ENCODE results near the gene TMEM125.
A peak's percentile ranks its signal among the peaks of the same experiment; 100 is the strongest.

TMEM125 gene

DNA sequence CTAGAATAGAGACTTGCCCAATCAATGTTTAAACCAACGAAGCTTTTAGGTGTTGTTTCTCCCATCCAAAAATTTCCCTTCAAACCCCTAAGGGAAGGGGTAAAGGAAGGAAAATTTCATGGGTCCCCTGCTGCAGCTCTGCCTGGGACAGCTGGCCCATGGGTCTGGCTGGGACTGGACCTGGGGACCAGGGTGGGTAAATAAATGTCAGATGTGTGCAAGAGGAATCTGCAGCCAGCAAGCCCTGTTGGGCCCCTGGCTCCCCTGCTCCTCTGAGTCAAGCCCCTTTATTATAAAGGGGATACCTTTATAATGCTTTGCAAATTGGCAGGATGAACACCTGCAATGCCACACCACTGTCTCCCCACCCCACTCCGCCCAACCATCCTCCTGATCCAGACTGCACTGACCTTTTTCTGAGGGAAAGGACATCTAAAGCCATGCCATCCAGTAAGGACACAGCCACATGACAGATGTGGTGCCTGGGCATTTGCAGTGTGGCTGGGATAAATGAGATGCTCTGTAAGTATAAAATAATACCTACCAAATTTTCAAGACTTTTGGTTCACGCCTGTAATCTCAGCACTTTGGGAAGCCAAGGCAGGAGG, 1.9 kb upstream of the TMEM125 start:
- peaks cover 15% of the 10 kb centered on the region for H3K4me1 Mint-ChIP-seq
- peaks cover 15% of the 10 kb centered on the region for H3K9me3 Mint-ChIP-seq
- peak overlapping the region in 1 of 3 experiments; percentile 35 for H3K27ac Mint-ChIP-seq
- H3K36me3 Mint-ChIP-seq (ENCODE audit: low read depth), result peaks cover 5% of the 10 kb centered on the region
- H3K4me3 Mint-ChIP-seq, result no peak overlapping the region
- peaks cover 30% of the 10 kb centered on the region for H3K27me3 Mint-ChIP-seq (ENCODE audit: low read depth)
- TF ChIP-seq, protein P1, sequence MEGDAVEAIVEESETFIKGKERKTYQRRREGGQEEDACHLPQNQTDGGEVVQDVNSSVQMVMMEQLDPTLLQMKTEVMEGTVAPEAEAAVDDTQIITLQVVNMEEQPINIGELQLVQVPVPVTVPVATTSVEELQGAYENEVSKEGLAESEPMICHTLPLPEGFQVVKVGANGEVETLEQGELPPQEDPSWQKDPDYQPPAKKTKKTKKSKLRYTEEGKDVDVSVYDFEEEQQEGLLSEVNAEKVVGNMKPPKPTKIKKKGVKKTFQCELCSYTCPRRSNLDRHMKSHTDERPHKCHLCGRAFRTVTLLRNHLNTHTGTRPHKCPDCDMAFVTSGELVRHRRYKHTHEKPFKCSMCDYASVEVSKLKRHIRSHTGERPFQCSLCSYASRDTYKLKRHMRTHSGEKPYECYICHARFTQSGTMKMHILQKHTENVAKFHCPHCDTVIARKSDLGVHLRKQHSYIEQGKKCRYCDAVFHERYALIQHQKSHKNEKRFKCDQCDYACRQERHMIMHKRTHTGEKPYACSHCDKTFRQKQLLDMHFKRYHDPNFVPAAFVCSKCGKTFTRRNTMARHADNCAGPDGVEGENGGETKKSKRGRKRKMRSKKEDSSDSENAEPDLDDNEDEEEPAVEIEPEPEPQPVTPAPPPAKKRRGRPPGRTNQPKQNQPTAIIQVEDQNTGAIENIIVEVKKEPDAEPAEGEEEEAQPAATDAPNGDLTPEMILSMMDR (IDR thresholded peaks at IDR 0.05; ENCODE audit: unreplicated experiment in 3 of 3), result no peak

DNA sequence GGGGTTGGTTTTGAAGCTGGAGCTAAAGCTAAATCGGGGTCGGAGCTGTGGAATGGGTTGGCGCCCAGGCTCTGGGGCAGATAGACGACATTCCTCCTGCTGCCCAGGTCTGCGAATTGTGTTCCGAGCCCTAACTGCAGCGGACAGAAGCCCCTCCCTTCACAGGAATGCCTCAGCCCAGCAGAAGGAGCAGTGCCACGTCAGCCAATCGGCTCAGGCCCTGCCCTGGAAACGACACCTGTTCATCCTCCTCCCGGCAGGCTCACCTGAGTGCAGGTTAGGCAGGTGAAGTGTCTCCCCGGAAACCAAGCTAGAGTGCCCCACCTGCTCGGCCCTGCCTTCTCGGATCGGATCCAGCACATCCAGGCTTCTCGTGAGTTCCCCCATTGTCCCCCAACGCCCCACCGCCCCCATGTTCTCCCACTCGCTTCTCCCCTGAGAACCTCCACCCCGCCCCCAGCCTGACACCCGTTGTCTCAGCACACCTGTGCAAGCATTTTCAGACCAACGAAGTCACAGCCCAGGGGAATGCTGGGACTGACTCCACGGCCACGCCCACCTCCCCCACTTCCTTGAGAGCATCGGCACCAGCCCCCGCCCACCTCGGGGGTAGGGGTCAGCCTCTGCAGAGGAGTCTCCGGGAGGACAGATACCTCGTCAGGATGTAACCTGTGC, 775 bp downstream of the TMEM125 start:
- Mint-ChIP-seq H3K4me1 (peaks cover 15% of the 10 kb centered on the region), H3K27me3 (ENCODE audit: low read depth) (peaks cover 30% of the 10 kb centered on the region)

DNA sequence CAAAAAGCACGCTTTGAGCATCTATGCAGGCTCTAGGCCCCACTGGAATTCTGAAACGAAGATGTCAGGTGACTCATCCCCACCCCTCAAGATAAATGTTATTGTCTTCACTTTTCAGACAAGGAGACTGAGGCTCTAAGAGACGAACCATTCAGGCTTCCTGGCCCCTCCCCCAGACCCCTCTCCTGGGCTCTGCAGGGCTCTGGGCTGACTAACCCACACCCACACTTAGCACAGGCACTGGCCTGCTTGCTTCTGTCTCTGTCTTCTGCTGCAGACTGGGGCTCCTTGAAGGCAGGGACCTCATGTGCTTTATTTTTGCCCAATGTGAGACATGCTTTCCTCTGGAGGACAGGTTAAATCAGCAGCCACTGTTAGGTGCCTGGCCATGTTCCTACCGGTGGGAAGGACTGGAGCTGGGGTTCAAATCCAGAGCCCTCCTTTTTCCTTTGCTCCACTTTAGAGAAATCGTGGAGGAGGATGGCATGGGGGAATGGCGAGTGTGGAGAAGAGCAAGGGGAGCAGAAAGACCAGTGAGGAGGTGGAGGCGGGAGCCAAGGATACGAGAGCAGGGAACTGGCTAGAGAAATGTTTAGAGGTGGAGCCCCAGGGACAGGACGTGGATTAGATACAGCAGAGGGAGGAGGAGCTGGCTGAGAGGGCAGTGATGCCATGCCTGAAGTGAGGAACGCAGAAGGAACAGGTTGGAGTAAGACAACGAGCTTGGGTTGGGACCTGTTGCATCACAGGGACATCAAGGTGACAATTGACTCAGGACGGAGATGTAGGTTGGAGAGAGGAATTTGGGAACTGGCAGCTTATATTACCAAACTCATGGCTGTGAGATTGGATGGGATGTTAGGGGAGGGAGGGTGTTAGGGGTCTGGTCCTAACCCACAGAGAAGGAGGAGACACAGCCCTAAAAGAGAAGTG, 1.7 kb downstream of the TMEM125 start:
- peak overlapping the region in 2 of 3 experiments; percentile 85 to 88 for H3K27ac Mint-ChIP-seq
- TF ChIP-seq, protein P1 (IDR thresholded peaks at IDR 0.05; ENCODE audit: unreplicated experiment in 3 of 3), result no peak
- no peaks in the 10 kb centered on the region for H3K36me3 Mint-ChIP-seq (ENCODE audit: low read depth)
- H3K27me3 Mint-ChIP-seq (ENCODE audit: low read depth), result peaks cover 25% of the 10 kb centered on the region
- H3K4me3 Mint-ChIP-seq, result peak overlapping the region; percentile 84 to 85 (median 84)
- H3K9me3 Mint-ChIP-seq, result no peaks in the 10 kb centered on the region
- peaks cover 17% of the 10 kb centered on the region for H3K4me1 Mint-ChIP-seq

More for the DNA sequence above, 775 bp downstream of the TMEM125 start:
- peak overlapping the region; percentile 71 to 88 (median 85) for H3K27ac Mint-ChIP-seq
- H3K9me3 Mint-ChIP-seq, result peaks cover 7% of the 10 kb centered on the region
- no peaks in the 10 kb centered on the region for H3K36me3 Mint-ChIP-seq (ENCODE audit: low read depth)
- H3K4me3 Mint-ChIP-seq, result peak overlapping the region; percentile 84 to 85 (median 84)
- TF ChIP-seq, protein P1 (IDR thresholded peaks at IDR 0.05; ENCODE audit: unreplicated experiment in 3 of 3), result no peak

DNA sequence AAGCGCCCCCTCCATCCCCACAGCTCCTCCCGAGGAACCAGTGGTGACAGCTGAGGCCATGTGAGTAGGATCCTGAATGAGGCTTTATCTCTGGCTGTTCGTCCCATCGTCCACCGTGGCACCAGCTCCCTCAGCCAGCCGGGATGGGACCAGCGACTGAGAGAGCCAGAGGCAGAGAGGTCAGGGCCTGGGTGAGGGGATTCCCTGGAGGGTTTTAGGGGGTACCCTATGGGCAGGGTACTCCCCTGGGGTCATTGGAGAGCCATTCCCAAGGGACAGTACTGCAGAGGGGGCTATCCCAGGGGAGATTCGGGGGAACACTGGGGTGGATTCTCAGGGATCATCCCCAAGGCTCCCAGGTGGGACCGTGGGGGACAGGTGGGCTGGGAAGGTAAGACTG, 2.4 kb downstream of the TMEM125 start:
- H3K36me3 Mint-ChIP-seq (ENCODE audit: low read depth), result no peaks in the 10 kb centered on the region
- TF ChIP-seq, protein P1 (IDR thresholded peaks at IDR 0.05; ENCODE audit: unreplicated experiment in 3 of 3), result no peak

DNA sequence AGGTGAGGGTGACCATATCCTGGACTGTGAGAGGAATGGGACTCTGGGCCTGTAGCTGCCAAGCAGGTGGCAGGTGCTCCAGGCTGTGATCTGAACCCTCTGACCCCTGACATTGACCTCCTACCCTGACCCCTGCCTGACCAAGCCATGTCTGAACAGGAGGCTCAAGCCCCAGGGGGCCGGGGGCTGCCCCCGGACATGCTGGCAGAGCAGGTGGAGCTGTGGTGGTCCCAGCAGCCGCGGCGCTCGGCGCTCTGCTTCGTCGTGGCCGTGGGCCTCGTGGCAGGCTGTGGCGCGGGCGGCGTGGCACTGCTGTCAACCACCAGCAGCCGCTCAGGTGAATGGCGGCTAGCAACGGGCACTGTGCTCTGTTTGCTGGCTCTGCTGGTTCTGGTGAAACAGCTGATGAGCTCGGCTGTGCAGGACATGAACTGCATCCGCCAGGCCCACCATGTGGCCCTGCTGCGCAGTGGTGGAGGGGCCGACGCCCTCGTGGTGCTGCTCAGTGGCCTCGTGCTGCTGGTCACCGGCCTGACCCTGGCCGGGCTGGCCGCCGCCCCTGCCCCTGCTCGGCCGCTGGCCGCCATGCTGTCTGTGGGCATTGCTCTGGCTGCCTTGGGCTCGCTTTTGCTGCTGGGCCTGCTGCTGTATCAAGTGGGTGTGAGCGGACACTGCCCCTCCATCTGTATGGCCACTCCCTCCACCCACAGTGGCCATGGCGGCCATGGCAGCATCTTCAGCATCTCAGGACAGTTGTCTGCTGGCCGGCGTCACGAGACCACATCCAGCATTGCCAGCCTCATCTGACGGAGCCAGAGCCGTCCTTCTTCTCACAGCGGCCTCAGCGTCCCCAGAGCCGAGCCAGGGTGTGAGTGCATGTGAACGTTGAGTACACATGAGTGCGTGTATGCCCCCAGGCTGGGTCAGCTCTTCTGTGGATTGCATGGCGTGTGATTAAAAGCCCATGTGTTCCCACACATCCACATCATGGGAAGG, 3.1 kb downstream of the TMEM125 start:
- Mint-ChIP-seq H3K27me3 (ENCODE audit: low read depth) (peaks cover 19% of the 10 kb centered on the region), H3K4me1 (peaks cover 19% of the 10 kb centered on the region), H3K27ac (no peak overlapping the region), H3K36me3 (ENCODE audit: low read depth) (no peaks in the 10 kb centered on the region), H3K4me3 (no peak overlapping the region), H3K9me3 (no peaks in the 10 kb centered on the region)
- TF ChIP-seq, protein P1 (IDR thresholded peaks at IDR 0.05; ENCODE audit: unreplicated experiment in 3 of 3), result no peak

More for the DNA sequence above, 2.4 kb downstream of the TMEM125 start:
- peaks cover 19% of the 10 kb centered on the region for H3K4me1 Mint-ChIP-seq
- H3K27ac Mint-ChIP-seq, result no peak overlapping the region
- no peak overlapping the region for H3K4me3 Mint-ChIP-seq
- no peaks in the 10 kb centered on the region for H3K9me3 Mint-ChIP-seq
- peaks cover 24% of the 10 kb centered on the region for H3K27me3 Mint-ChIP-seq (ENCODE audit: low read depth)

Data from nephron (organoid).